ENCODE data around the gene XPNPEP2. TPM values are rescaled to one million over a fixed set of nuclear protein-coding genes. Genes with fewer than 3 reads are reported as not detected.

Gene XPNPEP2
- total and polyA plus RNA-seq, 9 of the 15 experiments (the other 6 are each of a cell fraction or from before 2014, with no cell fraction given), result 0.03 to 0.19 (median 0.09) TPM; not detected in 5

GRCh38 chrX:129763666-129764065 is 24.9 kb downstream of the XPNPEP2 start (continued):
- no peak for TF ChIP-seq MLX (CRISPR knock-in tag; conservative IDR thresholded peaks at IDR 0.05)
- TF ChIP-seq BRF1 (IDR thresholded peaks at IDR 0.05; ENCODE audit: borderline replicate concordance, extremely low read depth, insufficient read length), result no peak
- no peak for TF ChIP-seq MCM7 (IDR thresholded peaks at IDR 0.05)
- no peak for TF ChIP-seq CCAR2 (IDR thresholded peaks at IDR 0.05; ENCODE audit: low read depth, low read length)
- no peak for TF ChIP-seq OTX1 (CRISPR knock-in tag; IDR thresholded peaks at IDR 0.05)
- TF ChIP-seq KAT8 (IDR thresholded peaks at IDR 0.05; ENCODE audit: low read depth), result no peak

- Histone ChIP-seq H3K79me2 (ENCODE audit: control insufficient read depth, insufficient read depth, low read length) (no peaks in the 10 kb centered on the region), H3K9me1 (ENCODE audit: control insufficient read depth, insufficient read depth, low read length) (no peaks in the 10 kb centered on the region), H3K9me3 (replicated peaks; ENCODE audit: control insufficient read depth, insufficient read depth, low read depth, low read length) (no peaks in the 10 kb centered on the region), H3K36me3 (ENCODE audit: control insufficient read depth, insufficient read depth, low read length) (no peaks in the 10 kb centered on the region), H3K4me1 (replicated peaks in 1 of 2; ENCODE audit: control insufficient read depth in 2 of 2, insufficient read depth in 2 of 2, low read length in 2 of 2) (no peaks in the 10 kb centered on the region; a peak in 1 of 5 replicates), H4K20me1 (replicated peaks; ENCODE audit: control insufficient read depth, insufficient read depth, low read length) (no peaks in the 10 kb centered on the region), H3K4me2 (ENCODE audit: insufficient read depth, low read length) (no peak overlapping the region), H3K4me3 (no peak overlapping the region), H3K27me3 (ENCODE audit: control insufficient read depth in 2 of 2, insufficient read depth in 2 of 2, low read length in 2 of 2) (no peaks in the 10 kb centered on the region), H3K27ac (ENCODE audit: extremely low read depth, low read depth, low read length) (no peak overlapping the region), H3K9ac (ENCODE audit: insufficient read depth in 1 of 2, low read depth in 2 of 2, low read length in 2 of 2) (no peak overlapping the region; a peak in 1 of 4 replicates), H2AFZ (ENCODE audit: low read depth, low read length) (no peak overlapping the region)
- DNase-seq (ENCODE audit: extremely low read depth in 1 of 4, low spot score in 3 of 4) (no peak), FAIRE-seq (no peak), ATAC-seq (no peak)
- in situ Hi-C loops (cut with MboI) (no loop called here), intact Hi-C loops (cut with micrococcal nuclease) (no loop called here)
- BruUV-seq (replicated peaks), result no TSS peak
- TF ChIP-seq VEZF1 (CRISPR knock-in tag; IDR thresholded peaks at IDR 0.05) (no peak), PPARD (CRISPR knock-in tag; IDR thresholded peaks at IDR 0.05) (no peak), FOXP1 (CRISPR knock-in tag; IDR thresholded peaks at IDR 0.05) (no peak), ZNF76 (CRISPR knock-in tag; IDR thresholded peaks at IDR 0.05; ENCODE audit: borderline replicate concordance) (no peak), HMG20A (CRISPR knock-in tag; conservative IDR thresholded peaks at IDR 0.05) (no peak), USF1 (CRISPR knock-in tag; IDR thresholded peaks at IDR 0.05) (no peak), ZNF561 (CRISPR knock-in tag; conservative IDR thresholded peaks at IDR 0.05) (no peak), MXD1 (CRISPR knock-in tag; IDR thresholded peaks at IDR 0.05; ENCODE audit: borderline replicate concordance, poor library complexity, severe bottlenecking) (no peak), SMAD4 (CRISPR knock-in tag; conservative IDR thresholded peaks at IDR 0.05) (no peak), ZNF696 (CRISPR knock-in tag; conservative IDR thresholded peaks at IDR 0.05) (no peak)
- 38% methylated on average over 7 of the region's 8 CpGs for WGBS (ENCODE audit: insufficient coverage, low coverage, missing lambda C conversion rate)
- POLR2A ChIA-PET, result interaction anchor here (0.6 kb wide), 1 partner anchor 158 kb away, joined by 3 read pairs; no protein-coding TSS in a partner anchor
- CTCF ChIA-PET (ENCODE audit: low intra/inter-chr PET ratio), result no interaction called here
These were observed 29.4 kb downstream of the XPNPEP2 start for GRCh38 chrX:129768186-129768585.

All from K562 (cell line).